ENCODE measurements around the gene LKAAEAR1.

Gene LKAAEAR1

GRCh38 chr20:64101731-64102621 is 17.8 kb upstream of the LKAAEAR1 start:
- no peak overlapping the region for H3K4me3 ChIP-seq (replicated peaks in 1 of 2; ENCODE audit: low read depth in 2 of 2, low read length in 2 of 2)
- no peak for DNase-seq (ENCODE audit: low read depth in 2 of 2)
- TF ChIP-seq CTCF (IDR thresholded peaks at IDR 0.05; ENCODE audit: low read depth, low read length): peak; percentile 39

GRCh38 chr20:64100946-64101688 is 16.9 kb upstream of the LKAAEAR1 start:
- TF ChIP-seq CTCF (IDR thresholded peaks at IDR 0.05; ENCODE audit: low read depth, low read length): no peak
- DNase-seq (ENCODE audit: low read depth in 2 of 2): no peak
- no peak overlapping the region for H3K4me3 ChIP-seq (replicated peaks in 1 of 2; ENCODE audit: low read depth in 2 of 2, low read length in 2 of 2)

GRCh38 chr20:64100566-64100888 is 16.3 kb upstream of the LKAAEAR1 start:
- no peak for TF ChIP-seq CTCF (IDR thresholded peaks at IDR 0.05; ENCODE audit: low read depth, low read length)
- no peak for DNase-seq (ENCODE audit: low read depth in 2 of 2)

GRCh38 chr20:64099880-64100565 is 15.8 kb upstream of the LKAAEAR1 start:
- DNase-seq (ENCODE audit: low read depth in 2 of 2): no peak

More at GRCh38 chr20:64100566-64100888, 16.3 kb upstream of the LKAAEAR1 start:
- H3K4me3 ChIP-seq (replicated peaks in 1 of 2; ENCODE audit: low read depth in 2 of 2, low read length in 2 of 2): no peak overlapping the region

GRCh38 chr20:64099086-64099786 is 15.0 kb upstream of the LKAAEAR1 start:
- H3K4me3 ChIP-seq (replicated peaks in 1 of 2; ENCODE audit: low read depth in 2 of 2, low read length in 2 of 2): no peak overlapping the region
- no peak for TF ChIP-seq CTCF (IDR thresholded peaks at IDR 0.05; ENCODE audit: low read depth, low read length)
- DNase-seq (ENCODE audit: low read depth in 2 of 2): no peak

More at GRCh38 chr20:64099880-64100565, 15.8 kb upstream of the LKAAEAR1 start:
- no peak overlapping the region for H3K4me3 ChIP-seq (replicated peaks in 1 of 2; ENCODE audit: low read depth in 2 of 2, low read length in 2 of 2)
- no peak for TF ChIP-seq CTCF (IDR thresholded peaks at IDR 0.05; ENCODE audit: low read depth, low read length)

GRCh38 chr20:64098471-64099013 is 14.3 kb upstream of the LKAAEAR1 start:
- DNase-seq (ENCODE audit: low read depth in 2 of 2): no peak
- no peak overlapping the region for H3K4me3 ChIP-seq (replicated peaks in 1 of 2; ENCODE audit: low read depth in 2 of 2, low read length in 2 of 2)
- TF ChIP-seq CTCF (IDR thresholded peaks at IDR 0.05; ENCODE audit: low read depth, low read length): no peak

Data from cardiac fibroblast (primary cell).